ENCODE data around the gene PFDN5.

GRCh38 chr12:53320352-53321195, 25.2 kb downstream of the PFDN5 start:
- TF ChIP-seq, protein P1, sequence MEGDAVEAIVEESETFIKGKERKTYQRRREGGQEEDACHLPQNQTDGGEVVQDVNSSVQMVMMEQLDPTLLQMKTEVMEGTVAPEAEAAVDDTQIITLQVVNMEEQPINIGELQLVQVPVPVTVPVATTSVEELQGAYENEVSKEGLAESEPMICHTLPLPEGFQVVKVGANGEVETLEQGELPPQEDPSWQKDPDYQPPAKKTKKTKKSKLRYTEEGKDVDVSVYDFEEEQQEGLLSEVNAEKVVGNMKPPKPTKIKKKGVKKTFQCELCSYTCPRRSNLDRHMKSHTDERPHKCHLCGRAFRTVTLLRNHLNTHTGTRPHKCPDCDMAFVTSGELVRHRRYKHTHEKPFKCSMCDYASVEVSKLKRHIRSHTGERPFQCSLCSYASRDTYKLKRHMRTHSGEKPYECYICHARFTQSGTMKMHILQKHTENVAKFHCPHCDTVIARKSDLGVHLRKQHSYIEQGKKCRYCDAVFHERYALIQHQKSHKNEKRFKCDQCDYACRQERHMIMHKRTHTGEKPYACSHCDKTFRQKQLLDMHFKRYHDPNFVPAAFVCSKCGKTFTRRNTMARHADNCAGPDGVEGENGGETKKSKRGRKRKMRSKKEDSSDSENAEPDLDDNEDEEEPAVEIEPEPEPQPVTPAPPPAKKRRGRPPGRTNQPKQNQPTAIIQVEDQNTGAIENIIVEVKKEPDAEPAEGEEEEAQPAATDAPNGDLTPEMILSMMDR (IDR thresholded peaks at IDR 0.05) = no peak
- no peak for TF ChIP-seq POLR2A (IDR thresholded peaks at IDR 0.05)

All from Peyer's patch (tissue), 4 donors.